KOPT-K1 (cell line): Measurements from ENCODE around the gene PLPP7.

Experiments used
- H3K27ac ChIP-seq: fragments of 200-600 bp; sonication (generic); 2 replicates; pipeline ENCODE4 v1.5.1; 2016; ENCODE audit warnings: antibody characterized with exemption, mild to moderate bottlenecking, low read depth, low read length; ENCODE audit not compliant: poor library complexity, severe bottlenecking
- H3K36me3 ChIP-seq: fragments of 200-600 bp; sonication (generic); 2 replicates; pipeline ENCODE4 v1.5.1; 2017; ENCODE audit warnings: antibody characterized with exemption, mild to moderate bottlenecking, low read length, moderate library complexity; ENCODE audit not compliant: insufficient read depth
- H3K9me3 ChIP-seq: fragments of 200-600 bp; sonication (generic); 2 replicates; pipeline ENCODE4 v1.5.1; 2017; ENCODE audit warnings: antibody characterized with exemption, low read length, mild to moderate bottlenecking; ENCODE audit not compliant: insufficient read depth, poor library complexity, severe bottlenecking

The PLPP7 gene

DNA sequence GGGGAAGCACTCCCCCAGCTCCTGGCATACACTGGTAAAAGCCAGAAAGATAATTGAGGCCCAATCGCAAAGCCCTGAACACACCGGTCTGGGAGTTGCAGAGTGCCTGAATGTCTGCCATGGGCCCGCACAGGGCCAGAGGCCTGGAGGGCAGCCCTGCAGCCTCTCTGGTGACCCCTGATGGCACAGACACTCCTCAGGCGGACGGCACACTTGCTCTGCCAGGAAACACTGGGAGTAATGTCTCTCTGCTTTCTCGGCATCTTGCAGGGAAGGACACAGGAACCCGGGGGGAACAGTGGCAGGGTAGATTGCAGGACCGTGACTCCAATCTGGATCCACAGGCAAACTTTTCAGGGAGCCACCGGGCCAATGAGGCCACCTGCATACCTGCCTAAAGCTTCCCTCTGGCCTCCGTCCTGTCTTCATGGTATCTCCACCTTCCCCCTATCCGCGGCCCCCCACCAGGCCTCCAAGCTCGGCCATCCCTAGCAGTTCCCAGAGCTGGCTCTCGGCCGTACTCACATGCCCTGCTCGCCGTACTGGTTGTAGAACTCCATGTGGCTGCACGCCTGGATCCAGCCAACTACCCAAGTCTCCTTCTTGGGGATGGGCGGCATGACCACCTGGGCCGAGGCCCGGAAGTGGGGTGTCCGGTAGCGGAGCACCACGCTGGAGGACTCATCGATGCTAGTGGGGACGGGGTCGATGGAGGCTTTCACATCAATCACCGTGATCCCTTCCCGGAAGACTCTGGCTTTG is 14.0 kb upstream of the PLPP7 start:
- Histone ChIP-seq H3K9me3 (no peaks in the 10 kb centered on the region), H3K27ac (peak overlapping the region; percentile 85), H3K36me3 (no peaks in the 10 kb centered on the region)

DNA sequence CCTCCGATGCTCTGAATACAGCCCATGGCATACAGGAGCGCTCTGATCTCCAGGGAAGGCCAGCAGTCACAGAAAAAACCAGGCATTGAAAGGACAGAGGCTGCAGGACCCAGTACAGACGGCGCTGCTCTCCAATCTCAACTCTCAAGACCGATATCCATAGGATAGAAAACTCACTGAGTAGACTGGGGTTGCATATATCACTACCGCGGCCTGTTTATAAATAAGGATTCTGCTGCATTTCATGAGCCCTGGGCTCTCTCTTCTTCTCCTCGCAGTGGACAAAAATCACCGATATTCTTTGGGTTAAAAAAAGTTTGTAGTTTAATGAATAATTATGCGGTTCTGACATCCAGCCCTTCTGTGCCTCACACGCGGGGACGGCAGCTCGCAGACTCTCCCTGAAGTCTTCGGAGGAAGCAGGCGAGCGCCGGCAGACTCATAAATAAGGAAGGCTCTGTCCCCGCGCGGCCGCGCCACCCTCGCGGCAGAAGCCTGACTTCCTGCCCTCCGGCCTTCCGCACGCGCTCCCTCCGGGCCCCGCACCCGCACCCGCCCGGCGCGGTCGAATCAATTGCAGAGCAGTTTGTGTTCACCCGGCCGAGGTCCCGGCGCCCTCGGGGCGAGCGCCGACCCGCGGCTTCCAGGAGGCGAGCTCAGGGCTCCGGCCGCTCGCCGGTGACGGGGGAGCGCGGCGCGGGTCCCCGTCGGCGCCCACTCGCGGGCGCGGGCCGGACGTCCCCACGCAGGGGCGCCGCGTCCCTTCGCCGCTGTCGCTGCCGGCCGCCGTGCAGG is 13.2 kb upstream of the PLPP7 start, which contains the start of gene FAM78A:
TSS of gene FAM78A (minus strand) at position 417 of the 795 bp plus-strand sequence. CDS start at position 86, 331 bp downstream.
- Histone ChIP-seq H3K36me3 (no peaks in the 10 kb centered on the region), H3K27ac (peak within 1 kb of the TSS; percentile 85), H3K9me3 (no peaks in the 10 kb centered on the region)

DNA sequence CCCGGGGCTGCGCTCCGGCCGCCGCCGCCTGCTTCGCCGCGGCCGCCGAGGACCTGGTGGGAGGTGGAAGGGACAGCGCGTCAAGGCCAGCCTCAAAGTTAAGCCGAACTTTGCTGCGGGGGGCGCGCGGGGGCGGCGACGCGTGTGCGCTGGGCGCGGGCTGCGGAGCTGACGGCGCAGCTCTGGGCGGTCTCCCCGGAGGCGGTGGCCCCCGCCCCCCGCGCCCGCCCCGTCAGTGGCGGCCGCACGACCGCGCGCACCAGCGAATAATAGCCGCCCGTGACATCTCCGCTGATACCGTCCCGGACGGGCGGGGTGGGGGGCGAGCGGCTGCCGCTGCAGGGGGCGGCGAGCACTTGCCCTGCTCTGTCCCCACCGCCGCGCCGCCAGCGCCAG is 12.6 kb upstream of the PLPP7 start:
- H3K9me3 ChIP-seq, result no peaks in the 10 kb centered on the region
- H3K27ac ChIP-seq, result peak overlapping the region; percentile 85
- H3K36me3 ChIP-seq, result no peaks in the 10 kb centered on the region

DNA sequence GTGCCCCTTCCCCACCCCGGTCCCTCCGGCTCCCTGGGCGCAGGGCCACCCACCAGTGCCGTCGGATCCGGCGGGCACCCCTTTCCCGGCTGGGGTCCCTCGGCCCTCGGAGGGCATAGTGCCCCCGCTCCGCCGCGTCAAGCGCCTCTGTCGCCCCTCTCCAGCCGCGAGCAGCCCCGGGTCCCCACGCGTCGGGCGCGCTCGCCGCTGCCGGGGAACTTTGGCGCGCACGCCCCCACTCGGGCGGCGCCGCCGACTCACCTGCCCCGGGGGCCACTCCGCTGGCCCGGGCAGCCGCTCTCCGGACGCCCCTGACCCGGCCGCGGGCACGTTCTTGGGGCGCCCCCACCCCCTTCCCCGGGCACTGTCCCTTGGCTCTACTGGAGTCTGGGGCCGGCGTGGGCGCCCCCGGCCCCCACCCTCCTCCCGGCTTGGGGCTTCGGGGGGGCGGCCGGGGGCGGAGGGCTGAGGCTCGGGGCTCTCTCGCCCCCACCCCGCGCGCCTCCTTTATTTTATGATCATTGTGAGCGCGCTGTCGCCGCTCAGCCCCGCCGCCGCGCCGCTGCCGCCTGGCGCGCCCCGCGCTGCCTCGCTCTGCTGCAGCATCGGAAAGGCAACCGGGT is 12.1 kb upstream of the PLPP7 start:
- Histone ChIP-seq H3K27ac (peak overlapping the region; percentile 85), H3K36me3 (no peaks in the 10 kb centered on the region), H3K9me3 (no peaks in the 10 kb centered on the region)

DNA sequence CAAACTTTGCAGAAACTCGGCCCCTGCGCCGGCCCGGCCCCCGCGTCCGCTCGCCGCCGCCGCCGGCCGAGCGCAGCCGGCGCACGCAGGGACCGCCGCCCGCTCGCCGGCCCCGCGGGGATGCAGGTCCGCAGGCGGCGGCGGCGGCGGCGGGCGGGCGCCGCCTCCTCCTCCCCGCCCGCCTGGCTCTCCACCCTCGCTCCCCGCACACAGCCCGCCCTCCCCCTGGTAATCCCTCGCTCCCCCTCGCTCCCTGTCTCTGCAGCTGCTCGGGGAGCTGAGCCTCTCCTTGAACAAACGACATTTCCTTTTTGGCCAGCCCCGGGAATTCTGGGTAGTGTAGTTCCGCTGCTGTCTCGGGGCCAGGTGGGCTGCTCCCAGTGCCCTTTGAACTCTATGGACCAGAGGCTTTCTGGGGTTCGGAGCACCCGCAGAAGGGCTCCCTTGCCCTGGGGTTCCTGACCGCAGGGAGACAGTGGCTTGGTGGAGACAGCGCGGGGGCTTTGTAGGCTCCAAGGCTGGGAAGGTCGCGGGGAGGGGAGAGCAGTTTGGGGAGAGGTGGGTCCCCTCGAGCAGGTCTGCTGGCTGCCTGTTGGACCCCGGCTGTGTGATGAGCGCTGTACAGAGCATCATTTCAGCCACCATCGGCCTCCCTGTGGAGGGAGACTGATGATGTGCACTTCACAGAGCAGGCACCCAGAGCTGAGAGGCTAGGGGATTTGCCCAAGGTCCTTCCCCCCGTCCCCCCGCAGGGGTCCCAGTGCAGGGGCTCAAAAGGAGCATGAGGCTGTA is 11.4 kb upstream of the PLPP7 start:
- H3K36me3 ChIP-seq, result no peaks in the 10 kb centered on the region
- no peaks in the 10 kb centered on the region for H3K9me3 ChIP-seq
- H3K27ac ChIP-seq, result peak overlapping the region; percentile 85

DNA sequence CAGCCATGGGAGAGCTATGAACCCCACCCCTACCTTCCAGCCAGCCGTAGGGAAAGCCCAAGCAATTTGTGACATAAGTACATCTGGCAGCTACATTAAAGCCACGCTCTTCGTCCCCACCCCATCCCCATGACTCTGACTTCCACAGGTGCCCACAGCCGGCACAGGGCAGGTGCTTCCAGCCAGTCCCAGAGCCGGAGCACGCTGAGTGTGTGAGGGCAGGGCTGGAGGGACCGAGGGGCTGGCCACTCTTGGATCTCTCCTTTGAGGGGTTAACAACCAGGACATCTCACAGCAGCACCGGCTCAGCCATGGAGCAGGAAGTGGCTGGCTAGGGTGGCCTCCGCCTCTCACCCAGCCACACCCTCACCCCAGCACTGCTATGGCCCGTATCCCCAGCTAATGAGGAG is 10.8 kb upstream of the PLPP7 start:
- no peaks in the 10 kb centered on the region for H3K9me3 ChIP-seq
- H3K36me3 ChIP-seq, result no peaks in the 10 kb centered on the region
- H3K27ac ChIP-seq, result no peak overlapping the region

DNA sequence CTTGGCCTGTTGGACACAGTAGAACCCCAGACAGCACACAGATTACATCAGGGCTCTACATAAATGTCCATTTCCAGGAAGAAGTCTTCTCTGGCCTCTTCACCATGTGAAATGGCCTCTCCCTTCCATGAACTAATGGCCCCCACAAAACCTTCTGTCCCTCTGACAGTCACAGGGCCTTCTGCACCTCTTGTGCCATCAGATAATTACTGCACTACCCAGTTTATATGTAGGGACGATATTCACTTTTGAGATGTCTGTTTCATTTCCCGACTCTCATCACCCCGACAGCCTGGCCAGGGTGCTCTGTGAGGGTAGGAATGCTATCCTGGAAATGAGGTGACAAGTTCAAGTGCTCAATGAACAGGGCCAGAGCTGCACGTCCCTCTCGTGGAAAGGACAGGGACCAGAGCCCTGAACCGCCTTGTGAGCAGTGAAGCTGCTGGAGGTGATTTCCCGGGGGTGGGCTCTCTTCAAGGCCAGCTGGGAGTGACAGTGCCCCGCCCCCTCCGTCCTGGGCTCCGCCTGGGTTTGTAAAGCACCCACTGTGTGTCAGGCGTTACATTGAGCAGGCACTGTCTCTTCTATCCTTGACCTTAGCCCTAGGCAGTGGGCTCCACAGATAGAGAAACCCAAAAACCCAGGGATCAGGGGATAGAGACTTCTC is 10.2 kb upstream of the PLPP7 start:
- Histone ChIP-seq H3K27ac (no peak overlapping the region), H3K36me3 (no peaks in the 10 kb centered on the region), H3K9me3 (no peaks in the 10 kb centered on the region)

DNA sequence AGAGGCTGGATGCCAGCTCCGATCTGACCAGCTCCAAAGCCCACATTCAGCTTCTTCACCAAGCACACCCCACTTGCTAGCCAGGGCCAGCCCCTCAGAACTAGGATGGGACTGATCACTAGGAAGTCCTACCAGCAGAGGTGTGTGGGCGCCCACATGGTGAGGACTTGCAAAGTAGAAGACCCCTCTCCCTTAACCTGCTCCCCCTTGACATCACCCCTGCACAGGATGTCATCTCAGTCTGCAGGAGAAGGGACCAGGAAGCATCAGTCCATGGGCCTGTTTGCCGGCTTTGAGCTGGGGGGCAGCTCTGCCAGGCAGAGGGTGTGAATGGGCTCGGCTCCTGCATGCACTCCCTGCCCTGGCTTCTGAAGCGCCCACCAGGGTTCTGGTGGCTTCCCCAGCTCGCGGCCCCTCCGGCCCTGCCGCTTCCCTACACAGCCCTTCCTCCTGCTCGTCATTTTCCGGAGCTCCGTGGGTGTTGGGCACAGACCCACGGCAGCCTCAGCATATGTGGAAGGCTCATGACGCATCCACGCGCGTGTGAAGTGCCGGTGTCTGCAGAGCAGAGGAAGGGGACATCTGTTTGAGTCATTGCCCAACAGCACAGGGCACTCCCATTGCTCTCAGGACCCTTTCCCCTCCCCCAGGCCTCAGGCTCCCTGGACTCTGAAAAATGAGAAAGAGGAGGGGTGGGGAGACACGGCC is 9.5 kb upstream of the PLPP7 start:
- Histone ChIP-seq H3K27ac (no peak overlapping the region), H3K9me3 (no peaks in the 10 kb centered on the region), H3K36me3 (no peaks in the 10 kb centered on the region)

DNA sequence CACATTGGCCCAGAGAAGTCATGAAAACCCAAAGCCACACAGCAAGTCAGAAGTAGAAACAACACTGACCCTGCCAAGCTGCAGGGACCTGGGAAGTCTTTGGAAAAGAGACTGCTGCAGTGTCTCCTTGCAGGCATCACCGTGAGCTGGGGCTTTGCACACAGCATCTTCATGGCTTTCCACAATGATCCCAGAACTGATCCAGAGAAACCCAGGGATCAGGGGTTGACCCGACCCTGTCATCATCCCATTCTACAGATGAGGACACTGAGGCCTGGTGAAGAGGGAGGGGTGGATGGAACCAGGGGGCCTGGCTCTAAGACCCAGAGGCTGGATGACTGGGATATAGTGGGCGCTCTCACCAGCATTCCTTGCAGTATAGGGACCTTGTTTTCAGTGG is 8.9 kb upstream of the PLPP7 start:
- Histone ChIP-seq H3K9me3 (no peaks in the 10 kb centered on the region), H3K27ac (no peak overlapping the region), H3K36me3 (no peaks in the 10 kb centered on the region)

DNA sequence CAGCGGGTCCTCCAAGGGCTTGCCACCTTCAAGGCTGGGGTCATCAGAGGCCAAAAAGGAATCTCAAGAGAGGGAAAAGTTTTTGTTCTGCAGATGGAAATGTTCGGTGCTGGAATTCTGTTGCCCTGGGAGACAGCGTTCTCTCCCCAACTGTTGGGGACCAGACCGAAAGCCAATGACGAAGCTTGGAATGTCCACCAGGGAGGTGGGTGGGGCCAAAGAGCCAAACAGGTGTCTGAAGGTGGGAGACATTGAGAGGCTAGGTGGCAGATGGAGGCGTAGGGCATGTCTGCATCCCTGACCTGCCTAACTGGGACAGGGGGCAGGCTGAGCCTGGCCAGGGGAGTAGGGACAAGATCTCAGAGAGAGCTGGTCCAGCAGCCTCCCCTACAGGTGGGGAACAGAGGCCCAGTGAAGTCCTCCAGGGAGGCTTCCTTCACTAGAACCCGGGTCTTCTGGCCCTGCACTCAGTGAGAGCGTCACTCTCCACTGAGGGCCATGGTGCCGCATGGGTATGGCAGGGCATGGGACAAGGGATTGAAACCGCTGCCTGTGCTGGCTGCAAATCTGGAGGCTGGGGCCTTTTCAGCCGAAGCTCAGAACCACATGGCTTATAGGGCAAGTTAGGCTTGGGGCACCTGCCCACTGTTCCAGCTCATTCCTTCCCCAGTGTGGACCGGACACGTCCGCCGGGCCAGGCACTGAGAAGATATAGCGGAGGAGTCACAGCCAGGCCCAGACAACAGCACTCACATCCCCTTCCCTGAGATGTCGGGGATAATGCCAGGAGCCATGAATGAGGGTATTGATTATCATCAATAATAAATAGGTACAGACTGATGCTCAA is 8.2 kb upstream of the PLPP7 start:
- H3K27ac ChIP-seq, result no peak overlapping the region
- no peaks in the 10 kb centered on the region for H3K9me3 ChIP-seq
- no peaks in the 10 kb centered on the region for H3K36me3 ChIP-seq

DNA sequence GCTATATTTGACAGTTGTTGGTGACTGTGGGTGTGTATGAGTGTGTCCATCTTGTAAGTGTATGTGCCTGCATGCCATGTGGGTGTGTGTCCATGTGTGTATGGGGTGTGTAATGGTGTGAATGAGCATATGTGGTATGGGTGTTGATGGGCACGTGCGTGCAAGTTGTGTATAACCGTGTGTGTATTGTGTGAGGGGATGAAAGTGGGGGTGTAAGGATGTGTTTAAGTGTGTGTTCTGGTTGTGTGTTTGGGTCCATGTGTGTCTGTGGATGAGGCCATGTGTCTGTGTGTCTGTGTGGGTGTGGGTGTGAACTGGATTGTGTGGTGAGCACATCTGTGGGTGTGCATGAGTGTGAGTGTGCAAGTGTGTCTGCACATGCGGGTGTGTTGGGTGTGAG is 7.3 kb upstream of the PLPP7 start:
- no peak overlapping the region for H3K27ac ChIP-seq
- H3K9me3 ChIP-seq, result no peaks in the 10 kb centered on the region
- no peaks in the 10 kb centered on the region for H3K36me3 ChIP-seq

DNA sequence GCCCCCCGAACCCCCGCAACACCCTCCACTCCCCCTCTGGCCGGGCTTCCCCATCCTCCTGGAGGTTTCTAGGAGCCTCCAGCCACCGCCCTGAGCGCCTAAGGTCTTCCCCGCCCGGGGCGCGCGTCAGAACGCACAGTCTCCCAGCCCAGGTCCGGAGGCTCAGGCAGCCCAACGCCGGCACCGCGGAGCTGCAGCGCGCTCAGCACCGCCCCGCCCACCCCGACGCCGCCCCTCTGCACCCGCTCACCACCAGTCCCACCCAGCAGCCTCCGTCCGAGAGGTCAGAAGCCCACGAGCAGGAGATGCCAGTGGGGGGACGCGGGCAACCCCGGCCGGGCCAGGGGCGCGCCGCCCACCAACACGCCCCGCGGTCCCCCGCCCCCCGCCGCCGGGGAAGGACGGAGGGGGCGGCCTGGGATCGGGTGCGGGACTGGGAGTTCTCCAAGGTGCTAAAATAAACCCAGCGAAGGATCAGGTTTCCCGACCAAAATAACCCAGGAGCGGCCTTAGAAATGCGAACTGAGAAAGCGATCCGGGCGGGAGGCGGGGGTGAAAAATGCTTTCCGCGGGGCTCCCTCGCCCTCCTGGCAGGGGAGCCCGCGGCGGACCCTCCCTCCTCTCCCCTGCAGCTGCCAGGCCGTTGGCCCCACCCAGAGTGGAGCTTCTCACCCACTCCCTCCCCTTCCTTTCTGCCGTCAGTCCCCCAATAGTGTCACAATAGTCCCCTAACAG is 6.7 kb upstream of the PLPP7 start:
- Histone ChIP-seq H3K27ac (no peak overlapping the region), H3K9me3 (no peaks in the 10 kb centered on the region), H3K36me3 (no peaks in the 10 kb centered on the region)

DNA sequence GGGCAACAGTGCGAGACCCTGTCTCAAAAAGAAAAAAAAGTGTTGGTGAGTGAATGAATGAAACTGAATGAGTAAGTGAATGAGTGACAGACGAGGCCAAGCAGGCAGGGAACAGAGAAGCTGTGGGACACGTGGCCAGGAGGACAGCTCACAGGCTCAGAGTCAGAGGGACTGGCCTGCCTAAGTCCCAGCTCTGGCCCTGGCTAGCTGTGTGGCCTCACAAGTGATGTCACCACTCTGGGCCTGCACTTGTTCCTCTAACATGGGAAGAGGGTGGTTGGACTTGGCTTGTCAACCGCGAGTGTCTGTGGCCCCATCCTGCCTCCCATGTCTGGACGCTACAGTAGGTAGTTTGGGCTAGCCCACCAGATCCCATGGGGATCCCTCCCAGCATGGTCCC is 4.7 kb upstream of the PLPP7 start:
- no peak overlapping the region for H3K27ac ChIP-seq
- no peaks in the 10 kb centered on the region for H3K36me3 ChIP-seq
- H3K9me3 ChIP-seq, result no peaks in the 10 kb centered on the region
